Parathyroid adenoma (tissue), 2 donors: ENCODE measurements around the gene REXO4.

ENCODE experiments used
- H2AFZ ChIP-seq: fragments of 300-600 bp; sonication (generic); one replicate; pipeline ENCODE4 v1.7.0; 2017; ENCODE audit warnings: antibody characterized with exemption, mild to moderate bottlenecking
- H3K27ac ChIP-seq: fragments of 300-600 bp; sonication (generic); one replicate; pipeline ENCODE4 v1.7.0; 2017
- H3K27me3 ChIP-seq: fragments of 300-600 bp; sonication (generic); one replicate; pipeline ENCODE4 v1.7.0; 2017; ENCODE audit warnings: low read length; ENCODE audit not compliant: control insufficient read depth, insufficient read depth
- H3K36me3 ChIP-seq: fragments of 300-600 bp; sonication (generic); one replicate; pipeline ENCODE4 v1.7.0; 2017; ENCODE audit warnings: low read length; ENCODE audit not compliant: control insufficient read depth, insufficient read depth
- H3K4me1 ChIP-seq: fragments of 300-600 bp; sonication (generic); one replicate; pipeline ENCODE4 v1.7.0; 2017; ENCODE audit warnings: control low read depth
- H3K4me2 ChIP-seq: fragments of 300-600 bp; sonication (generic); one replicate; pipeline ENCODE4 v1.7.0; 2017; ENCODE audit warnings: low read length
- H3K4me3 ChIP-seq: fragments of 300-600 bp; sonication (generic); one replicate; pipeline ENCODE4 v1.7.0; 2017; ENCODE audit warnings: low read depth, low read length
- H3K79me2 ChIP-seq: fragments of 300-600 bp; sonication (generic); one replicate; pipeline ENCODE4 v1.7.0; 2017; ENCODE audit warnings: control low read depth
- H3K9ac ChIP-seq: fragments of 300-600 bp; sonication (generic); one replicate; pipeline ENCODE4 v1.7.0; 2017; ENCODE audit warnings: mild to moderate bottlenecking
- H3K9me3 ChIP-seq: fragments of 300-600 bp; sonication (generic); one replicate; pipeline ENCODE4 v1.7.0; 2017; ENCODE audit warnings: low read length; ENCODE audit not compliant: control insufficient read depth
- TF ChIP-seq, protein P1 (sequence below): fragments of 300-600 bp; sonication (generic); IDR thresholded peaks from one replicate; pipeline ENCODE4 v1.7.0; 2017; ENCODE audit warnings: antibody characterized with exemption, mild to moderate bottlenecking
- donor health status: primary hyperparathyroidism.

REXO4 gene

DNA sequence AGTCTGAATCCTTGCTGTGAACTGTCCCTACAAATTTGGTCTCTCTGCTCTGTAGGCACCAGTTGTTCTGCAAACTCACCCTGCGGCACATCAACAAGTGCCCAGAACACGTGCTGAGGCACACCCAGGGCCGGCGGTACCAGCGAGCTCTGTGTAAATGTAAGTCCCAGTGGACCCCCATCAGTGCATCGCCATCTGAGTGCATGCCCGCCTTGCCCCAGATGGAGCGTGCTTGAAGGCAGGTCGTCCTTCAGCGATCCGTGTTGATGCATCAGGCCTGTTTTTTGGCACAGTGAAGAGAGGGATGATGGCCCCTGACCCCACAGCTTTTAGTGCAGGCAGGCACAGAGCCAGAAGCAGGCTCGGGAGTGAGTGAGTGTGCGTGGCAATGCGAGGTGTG is 60.2 kb downstream of the REXO4 start:
- no peaks in the 10 kb centered on the region for H3K9me3 ChIP-seq
- H3K36me3 ChIP-seq: no peaks in the 10 kb centered on the region
- H3K4me2 ChIP-seq: no peak overlapping the region
- peaks cover 3% of the 10 kb centered on the region for H3K4me1 ChIP-seq
- TF ChIP-seq, protein P1, sequence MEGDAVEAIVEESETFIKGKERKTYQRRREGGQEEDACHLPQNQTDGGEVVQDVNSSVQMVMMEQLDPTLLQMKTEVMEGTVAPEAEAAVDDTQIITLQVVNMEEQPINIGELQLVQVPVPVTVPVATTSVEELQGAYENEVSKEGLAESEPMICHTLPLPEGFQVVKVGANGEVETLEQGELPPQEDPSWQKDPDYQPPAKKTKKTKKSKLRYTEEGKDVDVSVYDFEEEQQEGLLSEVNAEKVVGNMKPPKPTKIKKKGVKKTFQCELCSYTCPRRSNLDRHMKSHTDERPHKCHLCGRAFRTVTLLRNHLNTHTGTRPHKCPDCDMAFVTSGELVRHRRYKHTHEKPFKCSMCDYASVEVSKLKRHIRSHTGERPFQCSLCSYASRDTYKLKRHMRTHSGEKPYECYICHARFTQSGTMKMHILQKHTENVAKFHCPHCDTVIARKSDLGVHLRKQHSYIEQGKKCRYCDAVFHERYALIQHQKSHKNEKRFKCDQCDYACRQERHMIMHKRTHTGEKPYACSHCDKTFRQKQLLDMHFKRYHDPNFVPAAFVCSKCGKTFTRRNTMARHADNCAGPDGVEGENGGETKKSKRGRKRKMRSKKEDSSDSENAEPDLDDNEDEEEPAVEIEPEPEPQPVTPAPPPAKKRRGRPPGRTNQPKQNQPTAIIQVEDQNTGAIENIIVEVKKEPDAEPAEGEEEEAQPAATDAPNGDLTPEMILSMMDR: no peak
- H2AFZ ChIP-seq: no peak overlapping the region
- H3K79me2 ChIP-seq: no peaks in the 10 kb centered on the region
- no peak overlapping the region for H3K27ac ChIP-seq
- no peak overlapping the region for H3K4me3 ChIP-seq
- H3K9ac ChIP-seq: no peak overlapping the region
- H3K27me3 ChIP-seq: no peaks in the 10 kb centered on the region

DNA sequence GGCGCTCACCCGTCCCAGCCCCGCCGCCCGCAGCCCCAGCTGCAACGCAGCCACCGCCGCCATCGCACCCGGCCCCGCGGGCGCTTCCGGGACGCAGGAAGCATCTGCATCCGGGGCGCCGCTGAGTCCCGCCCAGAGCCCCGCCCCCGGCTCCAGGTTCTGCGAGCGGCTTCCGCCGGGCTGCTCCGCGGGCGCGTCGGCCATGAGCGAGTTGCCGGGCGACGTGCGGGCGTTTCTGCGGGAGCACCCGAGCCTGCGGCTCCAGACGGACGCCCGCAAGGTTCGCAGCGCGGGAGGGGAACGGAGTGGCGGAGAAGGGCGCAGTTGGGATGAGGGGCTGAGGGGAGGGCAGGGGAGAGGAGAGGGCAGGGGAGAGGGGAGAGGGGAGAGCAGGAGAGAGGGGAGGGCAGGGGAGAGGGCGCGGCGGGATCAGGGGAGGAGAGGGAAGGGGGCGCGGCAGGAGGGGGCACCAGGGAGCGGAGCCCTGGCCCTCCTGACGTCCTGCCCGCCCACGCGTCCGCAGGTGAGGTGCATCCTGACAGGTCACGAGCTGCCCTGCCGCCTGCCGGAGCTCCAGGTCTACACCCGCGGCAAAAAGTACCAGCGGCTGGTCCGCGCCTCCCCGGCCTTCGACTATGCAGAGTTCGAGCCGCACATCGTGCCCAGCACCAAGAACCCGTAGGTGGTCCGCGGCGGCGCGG is 61.3 kb downstream of the REXO4 start, which contains the start of the genes SURF1 and SURF2:
SURF1 (minus strand) TSS at position 97 of the 701 bp plus-strand sequence; CDS start at position 63, 34 bp downstream.
SURF2 (plus strand) TSS at position 160 of the 701 bp plus-strand sequence; CDS start at position 203, 43 bp downstream.
- H3K9me3 ChIP-seq: no peaks in the 10 kb centered on the region
- H3K27ac ChIP-seq: peak within 1 kb of the TSS; percentile 44
- no peaks in the 10 kb centered on the region for H3K36me3 ChIP-seq
- TF ChIP-seq, protein P1: peak; percentile 5
- H3K4me3 ChIP-seq: peak within 1 kb of the TSS; percentile 74
- peak within 1 kb of the TSS; percentile 79 for H2AFZ ChIP-seq
- no peaks in the 10 kb centered on the region for H3K79me2 ChIP-seq
- H3K4me1 ChIP-seq: peaks cover 3% of the 10 kb centered on the region
- H3K4me2 ChIP-seq: peak within 1 kb of the TSS; percentile 88
- H3K9ac ChIP-seq: no peak within 1 kb of the TSS
- H3K27me3 ChIP-seq: no peaks in the 10 kb centered on the region
